Activated T-cell treated with anti-CD3 and anti-CD28 coated beads, Interleukin-2, amount 50 U/mL, for 1 hour (primary cell): ENCODE measurements around the gene FAIM2.
A peak's percentile ranks its signal among the peaks of the same experiment; 100 is the strongest.

ENCODE experiments used
- DNase-seq: peaks from one replicate; pipeline ENCODE4 v3.0.0-alpha.2; 2020

The FAIM2 gene

DNA sequence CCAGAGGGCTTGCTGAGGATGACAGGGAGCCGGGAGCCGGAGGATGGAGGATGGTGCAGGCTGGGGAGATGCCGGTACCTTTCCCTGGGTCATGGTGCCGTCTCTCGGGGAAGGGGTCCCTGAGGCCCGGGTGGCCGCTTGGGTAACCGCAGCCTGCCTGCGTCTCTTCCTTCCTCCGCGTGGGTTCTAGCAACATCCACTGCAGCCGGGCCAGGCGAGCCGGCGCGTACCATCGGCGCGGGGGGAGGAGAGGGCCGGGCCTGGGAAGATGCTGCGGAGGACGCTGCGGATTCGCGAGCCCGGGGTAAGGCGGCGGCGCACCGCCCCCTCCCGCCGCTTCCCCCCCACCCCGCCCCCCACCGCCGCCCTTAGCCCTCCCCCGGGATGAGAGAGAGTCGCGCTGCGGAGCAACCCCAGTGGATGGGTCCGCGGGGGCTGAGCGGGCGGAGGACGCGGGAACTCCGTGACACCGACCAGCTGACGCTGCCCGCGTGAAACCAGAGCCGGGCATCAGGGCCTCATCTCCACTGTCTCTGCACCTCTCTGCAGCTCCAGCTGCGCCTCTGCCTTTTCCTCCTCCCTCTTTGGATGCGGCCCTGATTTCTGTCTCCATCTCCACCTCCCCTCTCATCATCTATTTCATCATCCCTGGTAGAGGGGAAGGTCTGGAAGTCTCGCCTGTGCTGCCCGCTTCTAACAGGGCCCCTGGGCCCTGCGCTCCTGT, at the start of gene FAIM2:
Gene FAIM2, minus strand, starts transcription at position 201 of the 724 bp plus-strand sequence. Its CDS starts 108 bp downstream, at position 93.
- peak; percentile 57 for DNase-seq

DNA sequence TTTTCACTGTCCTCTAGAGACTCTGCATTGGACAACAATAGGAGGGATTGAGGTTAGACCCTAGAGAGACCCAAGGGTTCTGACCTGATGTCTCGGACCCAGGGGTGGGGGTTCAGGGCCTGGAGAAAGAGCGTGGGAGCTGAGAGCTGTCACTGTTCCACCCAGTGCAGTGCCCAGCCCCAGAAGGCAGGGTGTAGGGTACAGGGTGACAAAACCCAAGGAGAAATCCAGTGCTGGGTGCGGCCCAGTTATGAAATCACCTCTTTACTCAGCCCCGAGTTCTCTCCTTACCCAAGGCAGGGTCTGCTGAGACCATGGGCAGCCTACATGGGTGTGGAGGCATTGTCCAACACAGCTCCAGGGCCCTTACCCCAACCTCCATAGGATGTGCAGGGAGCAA, 49.5 kb upstream of the FAIM2 start:
- no peak for DNase-seq

DNA sequence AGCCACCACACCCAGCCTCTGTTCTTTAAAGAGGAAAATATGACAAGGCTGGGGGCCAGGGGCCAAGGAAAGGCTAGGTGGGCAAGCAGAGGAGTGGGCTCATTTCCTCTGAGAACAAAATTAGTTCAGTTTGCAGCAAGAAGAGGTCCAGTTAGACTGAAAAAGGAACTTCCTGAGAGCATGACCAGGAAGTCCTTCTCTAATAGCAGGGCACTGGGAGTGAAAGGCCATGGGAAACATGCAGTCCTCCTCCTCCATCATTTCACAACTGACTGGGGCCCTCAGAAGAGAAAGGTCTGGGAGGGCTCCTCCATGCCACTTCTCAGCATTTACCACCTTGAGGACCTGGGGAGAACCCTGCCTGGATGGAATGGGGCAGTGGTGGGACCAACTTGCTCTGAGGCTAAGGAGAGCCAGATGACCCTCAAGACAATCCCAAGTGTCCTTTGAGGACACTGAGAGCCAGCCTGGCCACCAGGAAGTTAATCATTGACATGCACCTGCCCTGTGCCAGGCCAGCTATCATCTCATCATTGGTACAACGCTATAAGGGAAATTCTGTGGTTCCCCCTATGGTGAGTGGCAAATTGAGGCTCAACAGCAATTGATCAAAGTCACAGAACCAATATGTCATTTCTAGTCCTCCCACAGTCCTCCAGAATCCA, 48.8 kb upstream of the FAIM2 start:
- DNase-seq = no peak

DNA sequence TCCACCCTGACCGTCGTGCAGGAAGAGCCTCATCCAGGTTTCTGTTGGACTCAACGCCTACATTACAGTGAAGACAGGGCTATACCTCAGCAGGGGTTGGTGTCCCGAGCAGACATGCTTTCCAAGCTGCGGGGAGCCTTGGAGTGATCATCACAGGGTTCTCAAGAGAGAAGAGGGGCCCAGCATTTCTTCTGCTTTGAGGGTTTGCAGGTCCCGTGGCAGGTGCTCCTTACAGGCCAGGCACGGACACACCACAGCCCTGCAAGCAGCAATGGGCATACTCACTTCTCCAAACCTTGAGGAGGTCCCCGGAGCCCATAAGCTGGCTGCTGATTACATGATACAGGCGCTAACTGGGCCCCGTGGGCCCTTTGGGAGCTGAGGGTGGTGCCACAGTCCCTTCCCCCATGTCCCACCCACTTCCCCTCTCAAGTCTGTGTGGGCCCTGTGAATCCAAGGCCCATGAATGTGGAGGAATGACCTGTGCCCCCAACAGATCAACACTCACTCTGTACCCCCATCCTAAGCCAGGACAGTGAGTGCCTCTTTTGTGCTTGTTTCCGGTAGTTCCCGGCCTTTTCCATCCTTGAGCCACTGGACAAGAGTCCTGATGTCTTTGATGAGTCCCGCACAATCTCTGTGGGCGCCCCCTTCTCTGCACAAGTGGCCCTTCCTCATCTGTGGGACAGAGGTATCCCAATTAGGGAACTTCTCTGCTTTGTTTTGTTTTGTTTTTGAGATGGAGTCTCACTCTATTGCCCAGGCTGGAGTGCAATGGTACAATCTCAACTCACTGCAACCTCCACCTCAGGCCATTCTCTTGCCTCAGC, 47.9 kb upstream of the FAIM2 start:
- no peak for DNase-seq

DNA sequence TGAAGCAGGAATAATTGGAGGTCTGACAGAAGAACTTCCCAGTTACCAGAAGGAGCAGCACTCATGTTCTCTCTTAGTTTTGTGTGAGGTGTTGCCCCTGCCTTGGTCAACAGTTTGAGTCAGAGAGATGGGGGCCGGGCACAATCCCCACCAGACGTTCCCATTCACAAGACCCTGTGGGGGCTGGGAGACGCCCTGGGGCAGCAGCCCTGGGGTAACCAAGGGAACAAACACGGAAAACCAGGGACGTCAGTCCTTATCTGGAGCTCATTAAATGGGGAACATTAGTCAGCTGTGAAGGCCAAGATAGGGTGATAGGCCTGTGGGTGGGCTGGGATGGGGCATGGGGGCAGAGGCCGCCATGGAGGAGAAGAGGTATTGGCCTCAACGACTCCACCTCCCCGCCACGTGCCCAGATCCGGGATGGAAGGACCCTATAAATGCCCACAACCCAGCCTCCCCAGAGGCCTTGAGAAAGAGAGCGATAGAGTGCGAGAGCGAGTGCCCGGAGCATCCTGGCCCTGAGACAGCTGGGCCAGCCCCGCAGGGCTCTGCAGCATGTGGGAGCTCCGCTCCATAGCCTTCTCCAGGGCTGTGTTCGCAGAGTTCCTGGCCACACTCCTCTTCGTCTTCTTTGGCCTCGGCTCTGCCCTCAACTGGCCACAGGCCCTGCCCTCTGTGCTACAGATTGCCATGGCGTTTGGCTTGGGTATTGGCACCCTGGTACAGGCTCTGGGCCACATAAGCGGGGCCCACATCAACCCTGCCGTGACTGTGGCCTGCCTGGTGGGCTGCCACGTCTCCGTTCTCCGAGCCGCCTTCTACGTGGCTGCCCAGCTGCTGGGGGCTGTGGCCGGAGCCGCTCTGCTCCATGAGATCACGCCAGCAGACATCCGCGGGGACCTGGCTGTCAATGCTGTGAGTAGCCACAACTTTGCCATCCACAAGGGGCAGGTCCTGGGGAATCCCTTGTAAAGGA, 46.9 kb upstream of the FAIM2 start, which contains the start of gene AQP2:
Gene AQP2, plus strand, starts transcription at position 465 of the 979 bp plus-strand sequence. Its CDS starts 94 bp downstream, at position 559.
- DNase-seq = no peak

DNA sequence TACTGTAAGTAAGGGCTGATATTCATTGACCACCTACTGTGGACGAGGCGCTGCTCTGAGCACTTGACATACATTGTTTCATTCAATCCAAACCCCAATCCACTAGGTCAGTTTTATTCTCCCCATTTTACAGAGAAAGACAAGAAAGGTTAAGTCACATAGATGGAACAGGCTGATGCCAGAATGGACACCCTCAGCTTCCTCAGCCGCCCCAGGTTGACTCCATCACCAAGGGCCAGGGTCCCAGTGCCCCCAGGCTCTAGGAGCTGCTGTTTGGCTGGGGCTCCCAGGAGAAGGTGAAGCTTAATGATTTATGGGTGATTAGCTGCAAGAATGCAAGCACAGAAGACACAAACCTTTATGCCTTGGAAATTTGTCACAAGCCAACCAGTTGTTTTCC, 46.2 kb upstream of the FAIM2 start:
- DNase-seq = no peak

DNA sequence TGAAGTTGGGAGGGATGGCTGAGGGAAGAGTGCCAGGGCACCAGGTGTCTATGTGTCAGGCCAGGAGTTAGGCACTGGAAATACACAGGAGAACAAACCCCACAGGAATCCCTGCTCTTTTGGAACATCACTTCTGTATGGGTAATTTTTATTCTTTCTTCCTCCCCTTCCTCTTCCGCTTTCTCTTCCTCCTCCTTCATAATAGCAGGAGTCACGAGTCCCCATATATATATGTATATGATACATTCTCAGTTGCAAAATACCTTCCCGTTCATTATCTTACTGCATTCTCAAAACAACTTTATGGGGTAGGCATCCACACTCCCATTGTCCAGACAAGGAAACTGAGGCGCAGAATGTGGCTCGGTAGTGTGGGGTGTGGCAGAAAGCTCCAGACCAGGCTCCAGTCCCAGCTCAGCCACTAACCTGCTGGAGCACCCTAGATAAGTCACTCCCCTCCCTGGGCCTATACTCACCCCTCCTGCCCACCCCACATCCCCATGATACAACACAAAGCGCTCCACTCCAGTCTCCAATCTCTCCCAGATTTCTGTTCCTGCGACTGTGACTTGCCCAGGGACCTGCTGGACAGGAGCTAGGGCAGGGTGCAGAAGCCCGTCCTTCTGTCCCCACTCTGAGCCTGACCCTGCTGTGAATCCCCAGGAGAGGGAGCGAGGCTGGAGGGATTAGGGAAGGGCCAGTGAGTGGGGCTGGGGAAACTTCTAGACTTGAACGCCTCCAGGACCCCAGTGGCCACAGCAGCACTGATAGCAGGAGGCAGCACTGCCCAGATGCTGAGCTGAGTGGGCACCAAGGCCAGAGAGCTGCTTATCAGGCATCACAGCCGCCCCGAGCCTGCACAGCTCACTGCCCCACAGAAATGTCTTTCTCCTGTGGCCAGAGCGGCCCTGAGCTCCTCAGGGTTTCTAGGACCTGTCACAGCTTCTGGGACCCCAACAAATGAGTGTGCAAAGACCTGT, 45.5 kb upstream of the FAIM2 start:
- DNase-seq = no peak

DNA sequence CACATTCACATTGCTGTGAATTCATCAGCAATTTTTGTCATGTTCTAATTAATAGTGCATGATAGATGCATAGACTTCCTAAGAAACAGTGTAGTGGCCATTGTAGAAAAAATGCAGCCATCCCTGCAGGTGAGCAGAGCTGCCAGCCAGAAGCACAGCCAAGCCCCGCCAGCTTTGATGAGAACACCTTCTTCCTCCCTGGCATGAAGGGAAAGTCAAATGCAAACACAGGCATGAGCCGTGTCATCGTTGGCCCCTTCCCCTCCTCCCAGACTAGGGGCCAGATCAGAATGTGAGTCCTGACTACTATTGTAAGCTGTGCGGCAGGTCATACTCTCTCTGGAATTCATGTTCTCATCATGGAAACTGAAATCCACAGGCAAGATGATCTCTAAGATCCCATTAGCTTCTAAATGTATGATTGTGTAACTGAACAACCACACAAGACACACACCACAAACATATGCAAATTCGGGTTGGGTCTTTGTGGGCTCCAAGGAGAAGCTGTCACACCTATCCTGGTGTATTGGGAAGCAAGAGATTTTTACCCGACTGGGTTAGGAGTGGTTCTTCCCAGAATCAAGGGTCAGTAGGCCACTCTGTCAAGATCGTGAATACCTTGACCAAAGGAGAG, 44.0 kb upstream of the FAIM2 start:
- DNase-seq = no peak

DNA sequence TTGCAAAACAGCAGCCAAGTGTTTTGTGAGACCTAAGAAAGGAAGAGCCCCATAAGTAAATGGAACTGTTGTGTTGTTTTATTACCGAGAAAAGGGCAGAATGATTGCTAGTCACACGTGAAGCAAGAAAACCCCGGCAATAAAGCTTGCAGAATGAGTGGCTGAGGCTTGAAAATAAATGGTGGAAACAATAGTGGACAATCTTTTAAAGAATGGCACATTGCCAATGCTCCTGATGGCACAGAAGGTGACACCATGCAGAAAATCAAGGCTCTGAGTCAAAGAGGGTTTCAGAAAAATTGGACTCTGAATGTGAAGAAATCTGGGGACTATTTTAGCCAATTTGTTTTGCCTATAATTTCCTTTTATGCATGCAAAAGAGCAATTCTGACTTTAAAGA, 42.8 kb upstream of the FAIM2 start:
- no peak for DNase-seq

DNA sequence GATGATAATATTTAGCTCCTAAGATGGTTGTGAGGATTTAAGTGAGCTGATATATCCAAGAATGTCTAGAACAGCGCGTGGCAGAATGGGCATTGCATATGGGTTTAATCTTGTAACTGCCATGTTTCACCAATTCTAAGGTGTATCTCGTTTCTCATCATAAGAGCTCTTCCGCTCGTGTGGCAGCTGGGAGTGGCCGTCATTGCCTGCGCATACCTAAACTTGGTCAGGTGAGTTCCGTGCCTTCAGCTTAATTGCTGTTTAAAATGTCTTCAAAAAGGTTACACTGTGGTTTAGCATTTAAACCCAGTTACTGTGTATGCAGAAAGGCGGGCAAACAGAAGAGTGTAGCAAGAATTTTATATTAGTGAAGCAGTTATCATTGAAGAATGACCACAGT, 42.4 kb upstream of the FAIM2 start:
- no peak for DNase-seq

DNA sequence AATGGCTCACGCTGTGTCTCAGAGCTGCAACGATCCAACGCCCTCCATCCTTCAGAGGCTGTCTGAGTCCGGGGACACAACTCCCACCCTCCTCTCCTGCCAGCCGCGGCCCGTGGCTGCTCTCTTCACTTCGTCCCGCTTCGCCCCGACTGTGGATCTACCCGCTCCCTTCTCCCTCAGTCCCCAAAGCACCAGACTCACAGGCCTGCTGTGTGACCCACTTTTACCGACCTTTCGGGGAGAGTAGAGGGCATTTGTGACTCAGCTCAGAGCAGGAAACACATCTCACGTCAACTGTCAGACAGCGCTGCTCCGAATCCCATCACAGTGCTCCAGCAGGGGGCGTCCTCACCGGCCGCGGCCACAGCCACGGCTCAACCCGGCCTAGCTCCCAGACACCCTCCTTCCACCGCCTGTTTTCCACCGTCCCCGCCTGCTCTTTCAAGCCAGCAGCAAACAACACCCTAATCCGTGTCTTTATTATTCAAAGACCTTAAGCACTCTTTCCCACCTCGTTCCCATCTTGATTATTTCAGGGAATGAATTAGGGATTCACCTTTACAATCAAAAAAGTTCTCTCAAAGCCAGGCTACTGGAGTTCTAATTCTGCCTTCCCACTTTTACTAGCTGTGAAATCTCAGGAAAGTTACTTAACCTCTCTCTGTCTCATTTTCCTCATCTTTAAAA, 41.8 kb upstream of the FAIM2 start:
- DNase-seq = peak; percentile 85

DNA sequence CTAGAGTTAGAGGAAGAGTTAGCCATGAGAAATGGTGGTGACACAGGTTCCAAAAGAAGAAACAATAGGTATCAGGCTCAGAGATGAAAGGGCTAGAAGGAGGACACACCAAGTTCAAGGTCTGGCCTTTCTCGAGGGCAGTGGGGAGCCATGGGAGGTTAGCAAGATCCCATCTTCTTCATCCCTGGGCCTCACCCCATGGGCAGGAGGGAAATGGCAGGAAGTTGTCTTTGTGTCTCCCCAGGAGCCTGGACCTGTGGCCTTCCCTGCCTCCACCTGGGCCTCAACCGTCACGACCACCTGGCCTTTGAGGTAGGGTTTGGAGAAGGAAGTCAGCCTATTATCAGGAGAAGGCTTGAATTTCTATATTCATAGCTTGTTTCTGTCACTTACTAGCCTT, 41.0 kb upstream of the FAIM2 start:
- DNase-seq = no peak

DNA sequence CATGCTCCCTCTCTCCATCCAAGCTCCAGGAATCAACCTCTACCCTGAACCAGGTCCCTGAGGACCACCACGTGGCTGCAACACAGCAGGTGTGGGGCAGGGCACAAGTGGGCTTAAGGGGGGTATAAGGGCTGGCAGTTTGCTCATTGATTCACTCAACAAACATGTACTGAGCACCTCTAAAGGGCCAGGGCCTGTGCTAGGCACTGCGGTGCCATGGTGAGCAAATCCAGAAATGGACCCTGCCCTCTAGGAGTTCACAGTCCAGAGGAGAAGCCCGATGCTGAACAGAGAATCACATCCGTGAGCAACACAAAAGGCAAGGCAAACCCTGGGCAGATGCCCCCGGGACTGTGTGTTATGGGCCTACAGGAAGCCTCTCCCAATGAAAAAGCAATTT, 40.3 kb upstream of the FAIM2 start:
- DNase-seq = no peak

DNA sequence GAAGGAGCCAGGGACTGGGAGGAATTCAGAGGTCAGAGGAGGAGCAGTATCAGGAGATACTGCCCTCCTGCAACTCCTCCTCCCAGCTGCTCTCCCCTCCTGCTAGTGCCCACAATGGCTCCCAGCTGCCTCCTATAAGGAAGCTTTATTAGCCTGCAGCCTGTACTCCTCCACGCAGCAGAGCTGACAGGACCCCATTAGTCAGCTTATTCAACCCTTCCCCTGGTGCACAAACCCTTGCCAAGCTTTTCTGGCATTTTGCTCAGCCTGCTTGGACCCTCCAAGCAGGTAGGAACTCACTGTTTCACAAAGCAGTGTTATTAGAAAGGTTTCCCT, 39.9 kb upstream of the FAIM2 start:
- DNase-seq = no peak

DNA sequence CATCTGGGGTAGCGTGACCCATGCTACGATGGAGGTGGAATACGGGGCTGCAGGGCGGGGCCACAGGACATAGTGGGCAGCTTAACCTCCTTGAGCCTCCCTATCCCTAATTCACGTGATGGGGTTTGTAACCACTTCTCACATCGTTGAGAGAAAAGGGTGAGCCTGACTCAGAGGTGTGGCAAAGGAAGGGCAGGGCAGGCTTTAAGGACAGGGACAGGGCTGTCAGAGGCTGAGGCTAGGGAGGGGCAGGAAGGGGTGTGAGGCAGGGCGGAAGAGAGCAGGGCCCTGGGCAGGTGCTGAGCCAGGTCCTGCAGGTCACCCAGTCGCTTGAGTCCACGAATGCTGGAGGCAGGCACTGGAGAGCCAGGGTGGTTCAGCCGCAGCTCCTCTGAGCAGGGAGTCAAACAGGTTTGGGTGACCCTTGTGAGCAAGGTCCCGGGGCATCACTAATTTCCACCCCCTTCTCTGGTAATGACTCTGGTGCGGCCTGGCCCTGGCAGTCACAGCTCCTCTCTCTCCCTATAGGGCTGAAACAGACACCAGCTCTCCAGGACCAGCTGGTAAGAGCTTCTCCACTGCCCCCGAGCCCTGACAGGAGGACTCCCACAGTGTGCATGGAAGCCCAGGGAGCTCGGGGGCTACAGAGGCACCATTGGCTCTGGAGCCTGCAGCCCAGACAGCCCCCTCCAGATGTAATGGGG, 39.4 kb upstream of the FAIM2 start:
- DNase-seq = no peak

DNA sequence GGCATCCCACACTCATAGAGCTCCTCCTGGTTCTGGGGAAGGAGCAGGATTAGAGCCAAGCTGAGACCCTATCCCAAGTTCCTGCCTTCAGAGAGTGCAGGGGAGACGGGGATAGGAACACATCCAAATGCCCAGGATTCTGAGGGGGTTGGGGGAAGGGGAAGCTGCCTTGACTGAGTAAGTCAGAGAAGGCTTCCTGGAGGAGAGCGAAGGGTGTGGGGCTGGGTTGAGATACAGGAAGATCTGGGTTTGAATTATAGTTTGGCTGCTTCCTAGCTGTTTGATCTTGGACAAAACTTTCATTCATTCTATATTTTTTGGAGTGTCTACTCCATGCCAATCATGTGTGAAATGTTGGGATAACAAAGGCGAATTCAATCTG, 38.8 kb upstream of the FAIM2 start:
- DNase-seq = no peak

DNA sequence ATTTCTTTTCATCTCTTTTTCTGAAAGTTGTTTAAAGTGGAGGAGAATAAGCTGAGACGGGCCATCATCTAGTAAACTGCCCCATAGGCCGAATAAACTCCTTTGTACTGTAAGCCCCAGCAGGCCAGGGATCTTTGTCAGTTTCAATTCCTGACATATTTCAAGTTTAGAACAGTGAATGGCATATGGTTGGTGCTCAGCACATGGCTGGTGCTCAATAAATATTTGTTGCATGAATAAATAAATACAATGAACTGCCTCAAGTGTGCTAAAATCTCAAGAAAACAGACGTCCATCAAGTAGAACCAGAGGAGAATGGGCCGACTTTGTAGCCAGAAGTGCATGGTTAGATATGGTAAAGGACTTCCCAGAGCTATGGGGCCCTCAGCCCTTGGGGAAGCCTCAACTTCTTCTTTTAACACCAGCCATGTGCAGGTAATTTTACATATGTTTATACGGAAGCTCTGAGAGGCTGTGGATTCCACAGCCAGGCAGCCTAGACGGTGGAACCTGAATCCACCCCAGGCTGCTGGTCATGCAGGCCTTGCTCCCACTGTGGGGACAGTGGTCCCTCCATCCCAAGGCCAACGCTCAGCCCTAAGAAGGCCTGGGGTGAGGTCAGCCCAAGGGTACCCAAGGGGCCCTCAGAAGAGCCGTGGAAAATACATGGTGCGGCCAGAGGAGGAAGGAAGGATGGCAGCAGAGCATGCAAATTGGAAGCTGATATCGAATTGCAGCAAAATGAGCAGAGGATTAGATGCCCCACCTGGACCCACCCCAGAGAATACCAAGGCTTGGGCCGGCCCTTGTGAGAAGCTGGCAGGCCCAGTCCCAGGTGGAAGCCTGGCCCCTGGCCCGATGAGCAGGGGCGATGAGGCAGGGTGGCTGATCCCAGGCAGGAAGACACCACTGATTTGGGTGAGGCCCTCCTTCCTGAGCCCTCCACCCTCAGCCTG, 38.1 kb upstream of the FAIM2 start:
- DNase-seq = no peak

DNA sequence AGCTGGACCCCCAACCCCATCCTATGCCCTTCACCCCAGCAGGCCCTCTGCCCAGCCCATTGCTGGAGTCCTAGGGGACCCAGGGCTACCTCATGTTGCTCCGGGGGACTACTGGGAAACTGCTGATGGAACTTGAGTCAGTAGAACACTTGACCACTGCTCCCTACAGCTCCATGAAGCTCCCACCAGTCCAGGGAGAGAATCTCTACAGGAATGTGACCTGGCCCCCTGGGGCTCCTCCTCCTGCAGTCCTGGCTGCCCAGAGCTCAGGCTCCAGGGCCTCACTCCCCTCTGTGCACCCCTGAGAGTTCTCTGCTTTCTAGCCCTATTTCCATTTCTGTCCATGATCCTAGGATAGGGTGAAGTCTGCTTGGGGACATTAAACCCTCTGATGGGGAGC, 36.0 kb upstream of the FAIM2 start:
- no peak for DNase-seq
